Loucy (cell line): ENCODE measurements around the gene POU2F2.

ENCODE experiments used
- EZH2phosphoT487 ChIP-seq: fragments of 200-600 bp; IDR thresholded peaks from 2 replicates; pipeline ENCODE4 v1.6.1; 2018; ENCODE audit warnings: antibody characterized with exemption, mild to moderate bottlenecking, moderate library complexity, borderline replicate concordance
- TF ChIP-seq, protein P1 (sequence below): fragments of 200-600 bp; sonication (generic); conservative IDR thresholded peaks from 2 replicates; pipeline ENCODE4 v1.5.1; 2014; ENCODE audit warnings: mild to moderate bottlenecking, antibody characterized with exemption, low read length

DNA sequence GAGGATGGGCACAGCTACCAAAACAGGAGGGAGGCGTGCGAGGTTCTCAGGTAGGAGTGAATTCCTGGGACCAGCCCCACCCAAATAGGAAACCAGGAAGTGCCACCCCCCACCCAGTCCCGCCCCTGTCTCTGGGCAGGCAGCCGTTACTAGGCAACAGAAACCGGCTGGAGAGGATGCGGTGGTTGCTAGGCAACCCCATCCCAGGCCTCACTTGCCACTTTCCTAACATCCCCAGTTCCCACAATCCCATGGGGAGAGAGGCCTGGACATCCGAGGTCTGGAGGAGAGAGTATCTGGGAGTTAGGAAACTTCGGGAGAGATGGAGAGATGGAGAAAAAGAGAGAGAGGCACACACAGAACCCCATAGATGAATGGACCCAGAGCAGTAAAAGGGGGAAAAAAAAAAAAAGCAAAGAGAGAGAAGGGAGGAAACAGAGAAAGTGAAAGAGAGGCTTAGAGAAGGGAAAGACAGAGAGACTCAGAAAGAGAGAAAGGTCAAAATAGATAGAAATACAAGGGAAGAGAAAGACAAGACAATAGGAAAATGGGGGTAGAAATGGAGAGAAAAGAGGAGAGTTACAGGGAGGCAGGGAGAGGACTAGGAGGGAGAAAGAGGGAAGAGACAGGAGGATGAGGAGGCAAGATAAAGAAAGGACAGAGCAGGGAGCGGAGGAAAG, 66.0 kb downstream of the POU2F2 start:
- TF ChIP-seq, protein P1, sequence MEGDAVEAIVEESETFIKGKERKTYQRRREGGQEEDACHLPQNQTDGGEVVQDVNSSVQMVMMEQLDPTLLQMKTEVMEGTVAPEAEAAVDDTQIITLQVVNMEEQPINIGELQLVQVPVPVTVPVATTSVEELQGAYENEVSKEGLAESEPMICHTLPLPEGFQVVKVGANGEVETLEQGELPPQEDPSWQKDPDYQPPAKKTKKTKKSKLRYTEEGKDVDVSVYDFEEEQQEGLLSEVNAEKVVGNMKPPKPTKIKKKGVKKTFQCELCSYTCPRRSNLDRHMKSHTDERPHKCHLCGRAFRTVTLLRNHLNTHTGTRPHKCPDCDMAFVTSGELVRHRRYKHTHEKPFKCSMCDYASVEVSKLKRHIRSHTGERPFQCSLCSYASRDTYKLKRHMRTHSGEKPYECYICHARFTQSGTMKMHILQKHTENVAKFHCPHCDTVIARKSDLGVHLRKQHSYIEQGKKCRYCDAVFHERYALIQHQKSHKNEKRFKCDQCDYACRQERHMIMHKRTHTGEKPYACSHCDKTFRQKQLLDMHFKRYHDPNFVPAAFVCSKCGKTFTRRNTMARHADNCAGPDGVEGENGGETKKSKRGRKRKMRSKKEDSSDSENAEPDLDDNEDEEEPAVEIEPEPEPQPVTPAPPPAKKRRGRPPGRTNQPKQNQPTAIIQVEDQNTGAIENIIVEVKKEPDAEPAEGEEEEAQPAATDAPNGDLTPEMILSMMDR, result no peak
- no peak for TF ChIP-seq EZH2phosphoT487
